HepG2 (cell line): ENCODE measurements around the gene INF2. TPM values are rescaled to one million over a fixed set of nuclear protein-coding genes. Genes with fewer than 3 reads are reported as not detected.

Source experiments
- CC2D1A ChIP-seq: sonication (generic); formaldehyde crosslinking; IDR thresholded peaks from 2 replicates; pipeline ENCODE4 v1.8.1; 2023; ENCODE audit warnings: mild to moderate bottlenecking, missing genetic modification reagents
- KLF15 ChIP-seq: sonication (generic); formaldehyde crosslinking; IDR thresholded peaks from 2 replicates; pipeline ENCODE4 v1.8.1; 2023; ENCODE audit warnings: borderline replicate concordance, mild to moderate bottlenecking, inconsistent platforms, missing genetic modification reagents, mixed read lengths
- MAX ChIP-seq: IDR thresholded peaks from 2 replicates; pipeline ENCODE4 v1.6.1; 2012; ENCODE audit warnings: inconsistent platforms
- MED1 ChIP-seq: sonication (generic); formaldehyde crosslinking; IDR thresholded peaks from 2 replicates; pipeline ENCODE4 v1.4.0; 2020; ENCODE audit warnings: missing genetic modification reagents
- MIER3 ChIP-seq: IDR thresholded peaks from 2 replicates; pipeline ENCODE4 v1.6.1; 2016; ENCODE audit warnings: missing compliant biosample characterization, borderline replicate concordance
- MLLT10 ChIP-seq: sonication (generic); formaldehyde crosslinking; IDR thresholded peaks from 2 replicates; pipeline ENCODE4 v1.4.0; 2020; ENCODE audit warnings: missing genetic modification reagents
- NCOR1 ChIP-seq: fragments of 200-600 bp; sonication (generic); IDR thresholded peaks from 2 replicates; pipeline ENCODE4 v1.7.0; 2017; ENCODE audit warnings: antibody characterized with exemption, low read length, borderline replicate concordance
- NFIC ChIP-seq: IDR thresholded peaks from 2 replicates; pipeline ENCODE4 v1.6.1; 2012; ENCODE audit warnings: mild to moderate bottlenecking, low read length, inconsistent platforms
- NKX3-1 ChIP-seq: sonication (generic); formaldehyde crosslinking; IDR thresholded peaks from 2 replicates; pipeline ENCODE4 v1.5.0; 2020; ENCODE audit warnings: missing genetic modification reagents
- PAF1 ChIP-seq: IDR thresholded peaks from 2 replicates; pipeline ENCODE4 v1.6.1; 2016; ENCODE audit warnings: missing genetic modification reagents, missing compliant biosample characterization
- POGZ ChIP-seq: sonication (generic); formaldehyde crosslinking; IDR thresholded peaks from 2 replicates; pipeline ENCODE4 v1.4.0; 2020; ENCODE audit warnings: mild to moderate bottlenecking, missing genetic modification reagents
- SIN3A ChIP-seq: IDR thresholded peaks from 2 replicates; pipeline ENCODE4 v1.6.1; 2011; ENCODE audit warnings: low read depth, mild to moderate bottlenecking, control low read depth, low read length, borderline replicate concordance
- SP1 ChIP-seq, 2 experiments: fragments of 450-650 bp in 1 of 2; sonication (generic) in 1 of 2; formaldehyde crosslinking in 1 of 2; IDR thresholded peaks; 2 replicates each; pipeline versions ENCODE4 v1.4.0 to v1.6.1; 2016 to 2020; ENCODE audit warnings: missing genetic modification reagents in 1 of 2
- SRY ChIP-seq: sonication (generic); formaldehyde crosslinking; IDR thresholded peaks from 2 replicates; pipeline ENCODE4 v1.8.0; 2022; ENCODE audit warnings: mild to moderate bottlenecking, missing genetic modification reagents
- ZBTB1 ChIP-seq: sonication (generic); formaldehyde crosslinking; IDR thresholded peaks from 2 replicates; pipeline ENCODE4 v1.4.0; 2020; ENCODE audit warnings: missing genetic modification reagents, borderline replicate concordance
- ZBTB37 ChIP-seq: sonication (generic); formaldehyde crosslinking; IDR thresholded peaks from 2 replicates; pipeline ENCODE4 v1.4.0; 2020; ENCODE audit warnings: mild to moderate bottlenecking, missing genetic modification reagents
- ZBTB7B ChIP-seq: sonication (generic); formaldehyde crosslinking; IDR thresholded peaks from 2 replicates; pipeline ENCODE4 v1.4.0; 2020; ENCODE audit warnings: missing genetic modification reagents
- ZEB1 ChIP-seq: IDR thresholded peaks from 2 replicates; pipeline ENCODE4 v1.6.1; 2012; ENCODE audit warnings: mild to moderate bottlenecking, low read depth, inconsistent platforms; ENCODE audit not compliant: insufficient replicate concordance
- ZNF335 ChIP-seq: sonication (generic); formaldehyde crosslinking; IDR thresholded peaks from 2 replicates; pipeline ENCODE4 v1.4.0; 2020; ENCODE audit warnings: missing genetic modification reagents
- ZNF839 ChIP-seq: sonication (generic); formaldehyde crosslinking; IDR thresholded peaks from 2 replicates; pipeline ENCODE4 v1.4.0; 2020; ENCODE audit warnings: missing genetic modification reagents, mild to moderate bottlenecking, borderline replicate concordance
- polyA plus RNA-seq, 8 experiments: library from polyadenylated mRNA; depleted of rRNA in 3 of 8; stranded (reverse) in 7 of 8; unstranded in 1 of 8; fragments of >200 nt; fragmentation: Illumina TruSeq in 4 of 8; extraction: Trizol in 4 of 8; gene quantifications; 2 replicates each; pipeline versions ENCODE4 v1.2.1 to v1.2.3, GENCODE V29; 2011 to 2016; ENCODE audit warnings: low read depth in 4 of 8, missing spikeins in 1 of 8, mixed read lengths in 1 of 8; ENCODE audit not compliant: insufficient read depth in 1 of 8
- total RNA-seq, 5 experiments: library from RNA; depleted of rRNA; stranded (reverse); fragments of >200 nt; fragmentation: Illumina TruSeq; extraction: Trizol; gene quantifications; 2 replicates each; pipeline ENCODE4 v1.2.3, GENCODE V29; 2016; ENCODE audit warnings: low read depth in 1 of 5
- TF ChIP-seq, protein P1 (sequence below): sonication (generic); formaldehyde crosslinking; IDR thresholded peaks from 2 replicates; pipeline ENCODE4 v1.5.1; 2020; ENCODE audit warnings: mild to moderate bottlenecking, missing genetic modification reagents, borderline replicate concordance
- TF ChIP-seq, protein P2 (sequence below): sonication (generic); formaldehyde crosslinking; IDR thresholded peaks from 2 replicates; pipeline ENCODE4 v1.5.1; 2020; ENCODE audit warnings: mild to moderate bottlenecking, missing genetic modification reagents, borderline replicate concordance
- TF ChIP-seq, protein P3 (sequence below): sonication (generic); formaldehyde crosslinking; IDR thresholded peaks from 2 replicates; pipeline ENCODE4 v1.8.0; 2022; ENCODE audit warnings: missing genetic modification reagents, low read depth, mild to moderate bottlenecking, borderline replicate concordance

Gene INF2
- total and polyA plus RNA-seq, 2 of the 13 experiments (the other 11 are each of a cell fraction or from before 2014, with no cell fraction given) = 16.4 to 26.4 TPM

GRCh38 chr14:104654119-104654518, 35.3 kb upstream of the INF2 start (continued):
- TF ChIP-seq, protein P1, sequence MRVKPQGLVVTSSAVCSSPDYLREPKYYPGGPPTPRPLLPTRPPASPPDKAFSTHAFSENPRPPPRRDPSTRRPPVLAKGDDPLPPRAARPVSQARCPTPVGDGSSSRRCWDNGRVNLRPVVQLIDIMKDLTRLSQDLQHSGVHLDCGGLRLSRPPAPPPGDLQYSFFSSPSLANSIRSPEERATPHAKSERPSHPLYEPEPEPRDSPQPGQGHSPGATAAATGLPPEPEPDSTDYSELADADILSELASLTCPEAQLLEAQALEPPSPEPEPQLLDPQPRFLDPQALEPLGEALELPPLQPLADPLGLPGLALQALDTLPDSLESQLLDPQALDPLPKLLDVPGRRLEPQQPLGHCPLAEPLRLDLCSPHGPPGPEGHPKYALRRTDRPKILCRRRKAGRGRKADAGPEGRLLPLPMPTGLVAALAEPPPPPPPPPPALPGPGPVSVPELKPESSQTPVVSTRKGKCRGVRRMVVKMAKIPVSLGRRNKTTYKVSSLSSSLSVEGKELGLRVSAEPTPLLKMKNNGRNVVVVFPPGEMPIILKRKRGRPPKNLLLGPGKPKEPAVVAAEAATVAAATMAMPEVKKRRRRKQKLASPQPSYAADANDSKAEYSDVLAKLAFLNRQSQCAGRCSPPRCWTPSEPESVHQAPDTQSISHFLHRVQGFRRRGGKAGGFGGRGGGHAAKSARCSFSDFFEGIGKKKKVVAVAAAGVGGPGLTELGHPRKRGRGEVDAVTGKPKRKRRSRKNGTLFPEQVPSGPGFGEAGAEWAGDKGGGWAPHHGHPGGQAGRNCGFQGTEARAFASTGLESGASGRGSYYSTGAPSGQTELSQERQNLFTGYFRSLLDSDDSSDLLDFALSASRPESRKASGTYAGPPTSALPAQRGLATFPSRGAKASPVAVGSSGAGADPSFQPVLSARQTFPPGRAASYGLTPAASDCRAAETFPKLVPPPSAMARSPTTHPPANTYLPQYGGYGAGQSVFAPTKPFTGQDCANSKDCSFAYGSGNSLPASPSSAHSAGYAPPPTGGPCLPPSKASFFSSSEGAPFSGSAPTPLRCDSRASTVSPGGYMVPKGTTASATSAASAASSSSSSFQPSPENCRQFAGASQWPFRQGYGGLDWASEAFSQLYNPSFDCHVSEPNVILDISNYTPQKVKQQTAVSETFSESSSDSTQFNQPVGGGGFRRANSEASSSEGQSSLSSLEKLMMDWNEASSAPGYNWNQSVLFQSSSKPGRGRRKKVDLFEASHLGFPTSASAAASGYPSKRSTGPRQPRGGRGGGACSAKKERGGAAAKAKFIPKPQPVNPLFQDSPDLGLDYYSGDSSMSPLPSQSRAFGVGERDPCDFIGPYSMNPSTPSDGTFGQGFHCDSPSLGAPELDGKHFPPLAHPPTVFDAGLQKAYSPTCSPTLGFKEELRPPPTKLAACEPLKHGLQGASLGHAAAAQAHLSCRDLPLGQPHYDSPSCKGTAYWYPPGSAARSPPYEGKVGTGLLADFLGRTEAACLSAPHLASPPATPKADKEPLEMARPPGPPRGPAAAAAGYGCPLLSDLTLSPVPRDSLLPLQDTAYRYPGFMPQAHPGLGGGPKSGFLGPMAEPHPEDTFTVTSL = peak; percentile 72; the same call in 1 of the 2 replicates
- TF ChIP-seq ZBTB1 = no peak
- TF ChIP-seq POGZ (CRISPR knock-in tag) = no peak
- peak; percentile 83; the same call in 1 of the 2 replicates for TF ChIP-seq NCOR1
- TF ChIP-seq, protein P2, sequence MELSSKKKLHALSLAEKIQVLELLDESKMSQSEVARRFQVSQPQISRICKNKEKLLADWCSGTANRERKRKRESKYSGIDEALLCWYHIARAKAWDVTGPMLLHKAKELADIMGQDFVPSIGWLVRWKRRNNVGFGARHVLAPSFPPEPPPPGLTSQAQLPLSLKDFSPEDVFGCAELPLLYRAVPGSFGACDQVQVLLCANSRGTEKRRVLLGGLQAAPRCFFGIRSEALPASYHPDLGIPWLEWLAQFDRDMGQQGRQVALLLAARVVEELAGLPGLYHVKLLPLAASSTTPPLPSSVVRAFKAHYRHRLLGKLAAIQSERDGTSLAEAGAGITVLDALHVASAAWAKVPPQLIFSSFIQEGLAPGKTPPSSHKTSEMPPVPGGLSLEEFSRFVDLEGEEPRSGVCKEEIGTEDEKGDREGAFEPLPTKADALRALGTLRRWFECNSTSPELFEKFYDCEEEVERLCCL (CRISPR knock-in tag) = no peak
- TF ChIP-seq ZNF839 (CRISPR knock-in tag) = no peak
- no peak for TF ChIP-seq SRY
- TF ChIP-seq MIER3 (CRISPR knock-in tag) = peak; percentile 65; the same call in 1 of the 2 replicates
- TF ChIP-seq MED1 (CRISPR knock-in tag) = peak; percentile 75
- 0 out of 2 replicates have a peak, but pooled peaks have one; percentile 21 for TF ChIP-seq MAX
- no peak for TF ChIP-seq SIN3A
- no peak for TF ChIP-seq KLF15 (CRISPR knock-in tag)
- TF ChIP-seq ZEB1 = no peak
- no peak for TF ChIP-seq MLLT10 (CRISPR knock-in tag)
- TF ChIP-seq ZBTB37 (CRISPR knock-in tag) = no peak
- TF ChIP-seq, protein P3, sequence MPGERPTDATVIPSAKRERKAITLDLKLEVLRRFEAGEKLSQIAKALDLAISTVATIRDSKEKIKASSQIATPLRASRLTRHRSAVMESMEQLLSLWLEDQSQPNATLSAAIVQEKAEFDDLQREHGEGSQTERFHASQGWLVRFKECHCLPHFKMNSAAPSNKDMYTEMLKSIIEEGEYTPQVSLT (CRISPR knock-in tag) = no peak
- 0 out of 2 replicates have a peak, but pooled peaks have one; percentile 51 for TF ChIP-seq ZBTB7B (CRISPR knock-in tag)
- no peak for TF ChIP-seq NFIC
- TF ChIP-seq SP1 (IDR thresholded peaks at IDR 0.05) = no peak
- TF ChIP-seq SP1 (CRISPR knock-in tag; IDR thresholded peaks at IDR 0.05) = no peak
- TF ChIP-seq CC2D1A = no peak
- TF ChIP-seq ZNF335 (CRISPR knock-in tag) = peak; percentile 69; the same call in 1 of the 2 replicates
- TF ChIP-seq NKX3-1 = no peak
- TF ChIP-seq PAF1 (CRISPR knock-in tag) = no peak
